ENCODE measurements around the gene UACA. TPM values are rescaled to one million over a fixed set of nuclear protein-coding genes. Genes with fewer than 3 reads are reported as not detected.

Gene UACA
- polyA plus RNA-seq, 1 of the 3 experiments (the other 2 are of a cell fraction): 35.9 TPM

GRCh38 chr15:70629735-70630273, 133.6 kb downstream of the UACA start (continued):
- no peak for TF ChIP-seq CTCF (IDR thresholded peaks at IDR 0.05)
- no peak for TF ChIP-seq ELF1 (IDR thresholded peaks at IDR 0.05)

- POLR2A ChIA-PET: interaction anchor here (0.7 to 1.4 kb wide), 2 partner anchors 23 to 1176 kb away, joined by 4 to 5 read pairs; partner anchors contain the start of gene RPLP1
- no peak overlapping the region for H3K4me2 ChIP-seq
- H3K9me2 ChIP-seq: no peaks in the 10 kb centered on the region
- peaks cover 0 to 36% of the 10 kb centered on the region in 2 experiments; a peak in 2 of 4 replicates for H3K4me1 ChIP-seq (ENCODE audit: control insufficient read depth in 1 of 2, insufficient read depth in 2 of 2, low read depth in 1 of 2, low read length in 1 of 2)
- TF ChIP-seq JUND (IDR thresholded peaks at IDR 0.05): no peak
- TF ChIP-seq GABPA (IDR thresholded peaks at IDR 0.05; ENCODE audit: low read depth): no peak
- no peak for TF ChIP-seq RCOR1 (IDR thresholded peaks at IDR 0.05; ENCODE audit: low read length)
- TF ChIP-seq RFX5 (IDR thresholded peaks at IDR 0.05; ENCODE audit: low read length): no peak
- no peak for TF ChIP-seq RXRA (IDR thresholded peaks at IDR 0.05; ENCODE audit: borderline replicate concordance, low read depth)
- H3K9me3 ChIP-seq: no peaks in the 10 kb centered on the region; the same call in 1 of the 2 replicates
- DNase-seq: no peak
- CTCF ChIA-PET: interaction anchor here (0.9 to 1.9 kb wide), 8 partner anchors 8 to 1115 kb away, joined by 3 to 8 read pairs (median 4); no protein-coding TSS in a partner anchor
- no peaks in the 10 kb centered on the region for H3K36me3 ChIP-seq (replicated peaks in 1 of 2; ENCODE audit: control insufficient read depth in 1 of 2, insufficient read depth in 2 of 2, low read length in 1 of 2)
- H3K4me3 ChIP-seq (ENCODE audit: low read depth in 2 of 2, low read length in 1 of 2): no peak overlapping the region
- no peaks in the 10 kb centered on the region for H3F3A ChIP-seq (replicated peaks; ENCODE audit: insufficient read depth)
- H3K79me2 ChIP-seq (ENCODE audit: insufficient read depth): no peaks in the 10 kb centered on the region
- H3K9ac ChIP-seq: no peak overlapping the region
- no peaks in the 10 kb centered on the region for H4K20me1 ChIP-seq (ENCODE audit: insufficient read depth)
- H3K27me3 ChIP-seq (ENCODE audit: insufficient read depth): no peaks in the 10 kb centered on the region
- 91% methylated on average over 8 of the region's 8 CpGs for WGBS (ENCODE audit: low lambda C conversion rate)
- peak overlapping the region in 1 of 2 experiments; percentile 79; a peak in 2 of 4 replicates for H3K27ac ChIP-seq (ENCODE audit: low read depth in 2 of 2, low read length in 1 of 2)
- H2AFZ ChIP-seq (ENCODE audit: low read depth): no peak overlapping the region
Measured at GRCh38 chr15:70628549-70628896, 134.8 kb downstream of the UACA start.

GRCh38 chr15:70627734-70628548, 135.4 kb downstream of the UACA start:
- H3K36me3 ChIP-seq (replicated peaks in 1 of 2; ENCODE audit: control insufficient read depth in 1 of 2, insufficient read depth in 2 of 2, low read length in 1 of 2): no peaks in the 10 kb centered on the region
- H3K9me2 ChIP-seq: no peaks in the 10 kb centered on the region; the same call in 1 of the 2 replicates
- peaks cover 0 to 36% of the 10 kb centered on the region in 2 experiments; a peak in 2 of 4 replicates for H3K4me1 ChIP-seq (ENCODE audit: control insufficient read depth in 1 of 2, insufficient read depth in 2 of 2, low read depth in 1 of 2, low read length in 1 of 2)
- no peaks in the 10 kb centered on the region for H3F3A ChIP-seq (replicated peaks; ENCODE audit: insufficient read depth)
- H3K79me2 ChIP-seq (ENCODE audit: insufficient read depth): no peaks in the 10 kb centered on the region
- CTCF ChIA-PET: interaction anchor here (0.9 to 1.9 kb wide), 8 partner anchors 9 to 1114 kb away, joined by 3 to 8 read pairs (median 4); no protein-coding TSS in a partner anchor
- no peak overlapping the region for H3K9ac ChIP-seq
- no peak overlapping the region for H3K4me3 ChIP-seq (ENCODE audit: low read depth in 2 of 2, low read length in 1 of 2)
- peak overlapping the region in 1 of 2 experiments; percentile 79; a peak in 2 of 4 replicates for H3K27ac ChIP-seq (ENCODE audit: low read depth in 2 of 2, low read length in 1 of 2)
- WGBS (ENCODE audit: low lambda C conversion rate): 54% methylated on average over 15 of the region's 15 CpGs
- no peak overlapping the region for H2AFZ ChIP-seq (ENCODE audit: low read depth)
- TF ChIP-seq CHD2 (IDR thresholded peaks at IDR 0.05; ENCODE audit: low read length, partially characterized antibody) (peak; percentile 24), JUND (IDR thresholded peaks at IDR 0.05) (no peak), MXI1 (IDR thresholded peaks at IDR 0.05; ENCODE audit: low read depth, low read length) (peak; percentile 50; the same call in 1 of the 2 replicates), TCF12 (IDR thresholded peaks at IDR 0.05) (peak; percentile 11; the same call in 1 of the 2 replicates), EP300 (IDR thresholded peaks at IDR 0.05; ENCODE audit: borderline replicate concordance in 1 of 2, low read depth in 1 of 2, low read length in 1 of 2) (peak in 1 of 2 experiments; percentile 87; a peak in 2 of 4 replicates), GABPA (IDR thresholded peaks at IDR 0.05; ENCODE audit: low read depth) (no peak), RCOR1 (IDR thresholded peaks at IDR 0.05; ENCODE audit: low read length) (peak; percentile 49; the same call in 1 of the 2 replicates), RXRA (IDR thresholded peaks at IDR 0.05; ENCODE audit: borderline replicate concordance, low read depth) (no peak), RAD21 (IDR thresholded peaks at IDR 0.05; ENCODE audit: low read length) (peak; percentile 19), YY1 (IDR thresholded peaks at IDR 0.05; ENCODE audit: low read depth) (no peak), FOXJ3 (CRISPR knock-in tag; IDR thresholded peaks at IDR 0.05) (no peak), NRF1 (IDR thresholded peaks at IDR 0.05; ENCODE audit: low read depth, low read length) (no peak), MAX (IDR thresholded peaks at IDR 0.05; ENCODE audit: low read depth) (no peak), TEAD4 (IDR thresholded peaks at IDR 0.05; ENCODE audit: borderline replicate concordance, insufficient read depth) (no peak), PBX3 (IDR thresholded peaks at IDR 0.05) (peak; percentile 60), GATA2 (CRISPR knock-in tag; IDR thresholded peaks at IDR 0.05) (peak; percentile 42; the same call in 1 of the 2 replicates)
- no peaks in the 10 kb centered on the region for H4K20me1 ChIP-seq (ENCODE audit: insufficient read depth)
- H3K9me3 ChIP-seq: peaks cover 2% of the 10 kb centered on the region
- POLR2A ChIA-PET: interaction anchor here (0.7 to 1.4 kb wide), 3 partner anchors 23 to 1175 kb away, joined by 3 to 5 read pairs (median 4); partner anchors contain the start of gene RPLP1
- DNase-seq: peak; percentile 59
- no peaks in the 10 kb centered on the region for H3K27me3 ChIP-seq (ENCODE audit: insufficient read depth)
- H3K4me2 ChIP-seq: no peak overlapping the region

Measured in SK-N-SH (cell line).